ENCODE results near the gene FYN. TPM values are rescaled to one million over a fixed set of nuclear protein-coding genes. Genes with fewer than 3 reads are reported as not detected.
"Not testable (repeated sequence)": the region's sequence is repeated elsewhere in the genome, so short reads cannot be mapped to it uniquely, and the experiment has no call there.

FYN gene
- total RNA-seq, 2 donors from 2014 or later = 13.7 to 103 TPM

DNA sequence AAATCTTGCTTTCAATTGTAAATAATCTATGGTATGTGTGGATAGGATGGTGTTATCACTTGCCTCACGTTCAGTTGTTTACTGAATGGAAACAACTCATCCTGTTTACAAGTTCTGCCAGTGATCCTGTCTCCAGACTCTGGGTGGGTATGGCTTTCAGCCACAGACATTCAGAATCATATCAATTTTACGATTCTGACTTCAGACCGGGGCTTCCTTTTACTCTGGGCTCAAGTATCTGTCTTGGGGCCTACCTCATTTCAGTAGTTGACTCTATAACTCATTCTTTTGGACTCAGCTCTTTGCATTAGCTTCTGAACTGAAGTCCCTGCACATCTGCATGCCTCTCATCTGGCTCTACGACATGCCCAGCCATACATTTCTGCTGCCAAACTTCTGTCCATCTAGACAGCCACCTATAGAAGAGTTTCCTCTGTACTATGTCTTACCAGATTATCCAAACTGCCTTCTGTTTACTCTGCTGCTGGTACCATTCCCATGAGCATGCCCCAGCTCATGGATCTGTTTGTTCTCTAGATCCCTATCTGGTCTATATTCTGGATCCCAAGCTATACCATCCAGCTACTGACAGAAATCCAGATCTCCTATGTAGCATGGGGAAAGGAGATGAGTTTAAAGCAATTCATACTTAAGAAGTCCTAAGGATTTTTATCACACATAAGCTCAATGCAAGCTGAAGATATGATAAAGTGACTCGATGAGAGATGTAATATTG, 34.3 kb downstream of the FYN start:
- Histone ChIP-seq H3K9me3 (no peaks in the 10 kb centered on the region), H3K36me3 (no peaks in the 10 kb centered on the region), H3K4me1 (replicated peaks) (no peaks in the 10 kb centered on the region), H3K27me3 (replicated peaks; ENCODE audit: insufficient read depth) (no peaks in the 10 kb centered on the region), H3K27ac (no peak overlapping the region), H3K4me3 (no peak overlapping the region)
- 44% methylated on average over 5 of the region's 5 CpGs for WGBS
- DNase-seq (ENCODE audit: low spot score) = no peak
- intact Hi-C loops (cut with DNase I) = no loop called here
- TF ChIP-seq POLR2A (IDR thresholded peaks at IDR 0.05) = no peak
- TF ChIP-seq, protein P1, sequence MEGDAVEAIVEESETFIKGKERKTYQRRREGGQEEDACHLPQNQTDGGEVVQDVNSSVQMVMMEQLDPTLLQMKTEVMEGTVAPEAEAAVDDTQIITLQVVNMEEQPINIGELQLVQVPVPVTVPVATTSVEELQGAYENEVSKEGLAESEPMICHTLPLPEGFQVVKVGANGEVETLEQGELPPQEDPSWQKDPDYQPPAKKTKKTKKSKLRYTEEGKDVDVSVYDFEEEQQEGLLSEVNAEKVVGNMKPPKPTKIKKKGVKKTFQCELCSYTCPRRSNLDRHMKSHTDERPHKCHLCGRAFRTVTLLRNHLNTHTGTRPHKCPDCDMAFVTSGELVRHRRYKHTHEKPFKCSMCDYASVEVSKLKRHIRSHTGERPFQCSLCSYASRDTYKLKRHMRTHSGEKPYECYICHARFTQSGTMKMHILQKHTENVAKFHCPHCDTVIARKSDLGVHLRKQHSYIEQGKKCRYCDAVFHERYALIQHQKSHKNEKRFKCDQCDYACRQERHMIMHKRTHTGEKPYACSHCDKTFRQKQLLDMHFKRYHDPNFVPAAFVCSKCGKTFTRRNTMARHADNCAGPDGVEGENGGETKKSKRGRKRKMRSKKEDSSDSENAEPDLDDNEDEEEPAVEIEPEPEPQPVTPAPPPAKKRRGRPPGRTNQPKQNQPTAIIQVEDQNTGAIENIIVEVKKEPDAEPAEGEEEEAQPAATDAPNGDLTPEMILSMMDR (IDR thresholded peaks at IDR 0.05) = no peak
- no peak for TF ChIP-seq POLR2AphosphoS5 (IDR thresholded peaks at IDR 0.05)

DNA sequence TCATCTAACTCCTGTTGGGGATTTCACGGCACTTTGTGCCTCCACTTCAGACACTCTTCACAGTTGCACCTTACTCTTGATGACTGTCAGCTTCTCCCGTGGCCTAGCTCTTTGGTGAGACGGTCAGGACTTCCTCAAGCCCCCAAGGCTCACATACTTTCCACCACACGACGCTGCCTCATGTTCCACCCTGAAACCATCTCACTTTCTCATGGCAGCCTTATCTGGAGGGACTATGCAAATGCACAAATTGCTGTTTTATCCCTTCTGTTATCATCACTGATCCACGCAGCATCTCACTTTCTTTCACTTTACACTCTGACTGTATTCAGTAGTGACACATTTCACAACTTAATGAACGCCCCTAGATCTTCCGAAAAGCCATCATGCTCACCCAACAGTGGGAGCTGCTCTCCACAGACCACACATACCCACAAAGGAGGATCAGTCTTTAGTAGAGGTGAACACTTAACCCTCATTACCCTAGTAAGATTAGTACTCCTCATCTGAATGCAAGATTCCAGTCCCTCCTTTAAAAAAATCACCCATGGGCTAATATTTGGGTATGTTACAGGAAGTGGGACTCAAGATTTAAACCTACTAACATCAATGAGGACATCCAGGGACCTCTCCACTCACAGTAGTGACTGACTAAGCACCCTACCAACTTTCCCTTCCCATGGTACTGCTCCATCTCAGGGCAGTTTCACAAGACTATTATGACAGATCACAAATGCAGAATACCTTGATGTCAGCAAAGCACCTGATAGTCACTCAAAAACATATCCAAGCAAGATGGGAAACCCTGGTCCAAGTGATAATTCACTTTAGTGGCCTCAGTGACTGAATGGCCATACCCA, 35.4 kb downstream of the FYN start:
- H3K9me3 ChIP-seq = no peaks in the 10 kb centered on the region
- no peaks in the 10 kb centered on the region for H3K36me3 ChIP-seq
- 89% methylated on average over 8 of the region's 8 CpGs for WGBS
- TF ChIP-seq, protein P1 (IDR thresholded peaks at IDR 0.05) = no peak
- TF ChIP-seq POLR2A (IDR thresholded peaks at IDR 0.05) (no peak), POLR2AphosphoS5 (IDR thresholded peaks at IDR 0.05) (no peak)
- DNase-seq (ENCODE audit: low spot score) = no peak
- intact Hi-C loops (cut with DNase I) = no loop called here
- H3K4me1 ChIP-seq (replicated peaks) = no peaks in the 10 kb centered on the region
- H3K27me3 ChIP-seq (replicated peaks; ENCODE audit: insufficient read depth) = no peaks in the 10 kb centered on the region
- H3K4me3 ChIP-seq = no peak overlapping the region
- no peak overlapping the region for H3K27ac ChIP-seq

DNA sequence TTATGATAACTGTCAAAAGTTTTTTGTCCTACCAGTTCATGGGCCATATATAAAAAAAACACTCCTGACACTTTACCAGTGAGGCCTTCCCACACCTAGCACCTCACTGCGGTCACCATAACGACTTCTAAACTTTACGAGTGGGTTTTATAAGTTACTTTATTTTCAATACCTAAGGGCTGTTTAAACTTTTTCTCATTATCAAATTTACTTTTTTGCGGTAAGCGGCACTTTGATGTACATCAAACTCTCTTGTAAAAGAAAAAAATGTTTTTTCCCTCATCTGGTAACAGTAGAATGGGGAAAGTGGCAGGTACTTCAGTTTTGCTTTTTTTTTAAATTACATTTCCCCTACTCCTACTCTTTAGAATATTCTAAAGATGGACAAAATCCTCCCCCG, 36.2 kb downstream of the FYN start:
- no peaks in the 10 kb centered on the region for H3K9me3 ChIP-seq
- intact Hi-C loops (cut with DNase I) = no loop called here
- TF ChIP-seq, protein P1 (IDR thresholded peaks at IDR 0.05) = no peak
- TF ChIP-seq POLR2AphosphoS5 (IDR thresholded peaks at IDR 0.05) (no peak), POLR2A (IDR thresholded peaks at IDR 0.05) (no peak)
- WGBS = 66% methylated on average over 6 of the region's 6 CpGs
- no peaks in the 10 kb centered on the region for H3K27me3 ChIP-seq (replicated peaks; ENCODE audit: insufficient read depth)
- H3K27ac ChIP-seq = no peak overlapping the region
- H3K4me1 ChIP-seq (replicated peaks) = no peaks in the 10 kb centered on the region
- no peak overlapping the region for H3K4me3 ChIP-seq
- no peak for DNase-seq (ENCODE audit: low spot score)
- H3K36me3 ChIP-seq = no peaks in the 10 kb centered on the region

DNA sequence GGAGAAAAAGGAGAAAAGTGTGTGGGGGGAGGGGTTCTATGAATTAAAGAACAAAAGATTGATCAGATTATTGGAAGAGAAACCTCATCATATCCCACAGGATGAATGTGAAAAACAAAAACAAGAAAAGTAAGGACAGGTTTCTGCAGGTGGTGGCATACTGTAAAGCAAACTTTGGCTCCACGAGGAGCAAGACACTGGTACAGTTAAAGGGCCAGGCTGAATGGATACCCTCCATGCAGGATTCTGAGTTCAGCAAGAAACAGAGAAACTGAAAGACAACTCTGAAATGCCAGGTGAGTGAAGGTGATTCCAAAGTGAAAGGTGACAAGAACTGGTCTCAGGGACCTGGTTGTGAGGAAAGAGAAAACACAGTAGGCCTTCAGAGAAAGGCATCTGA, 37.4 kb downstream of the FYN start:
- Histone ChIP-seq H3K36me3 (no peaks in the 10 kb centered on the region), H3K27ac (no peak overlapping the region), H3K27me3 (replicated peaks; ENCODE audit: insufficient read depth) (no peaks in the 10 kb centered on the region), H3K9me3 (no peaks in the 10 kb centered on the region), H3K4me1 (replicated peaks) (no peaks in the 10 kb centered on the region), H3K4me3 (no peak overlapping the region)
- intact Hi-C loops (cut with DNase I) = no loop called here
- no peak for DNase-seq (ENCODE audit: low spot score)
- 42% methylated on average over 1 of the region's 1 CpG for WGBS
- TF ChIP-seq POLR2AphosphoS5 (IDR thresholded peaks at IDR 0.05) (no peak), POLR2A (IDR thresholded peaks at IDR 0.05) (no peak)
- TF ChIP-seq, protein P1 (IDR thresholded peaks at IDR 0.05) = no peak

DNA sequence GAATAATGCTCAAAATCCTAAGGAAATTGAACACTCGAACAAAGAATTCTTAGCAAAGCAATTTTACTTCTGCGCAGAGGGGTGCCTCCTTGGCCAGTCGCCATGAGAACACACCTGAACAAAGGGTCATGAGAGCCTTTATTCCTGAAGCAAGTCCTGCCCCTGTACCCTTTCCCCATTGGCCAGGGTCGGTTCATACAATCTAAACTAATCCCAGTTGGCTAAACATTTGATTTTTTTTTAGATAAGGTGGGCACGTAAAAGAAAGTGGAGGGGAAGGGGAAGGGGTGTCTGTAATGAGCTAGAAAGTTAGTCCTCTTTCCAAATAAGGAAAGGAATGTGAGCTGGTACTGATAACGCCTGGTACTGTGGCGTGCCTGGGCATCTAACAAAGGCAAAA, 37.9 kb downstream of the FYN start:
- WGBS = 46% methylated on average over 7 of the region's 7 CpGs
- H3K4me1 ChIP-seq (replicated peaks); intact Hi-C loops (cut with DNase I); DNase-seq (ENCODE audit: low spot score); H3K27ac ChIP-seq; H3K4me3 ChIP-seq; H3K27me3 ChIP-seq (replicated peaks; ENCODE audit: insufficient read depth); H3K36me3 ChIP-seq; H3K9me3 ChIP-seq: not testable (repeated sequence)
